ENCODE measurements around the gene WWOX. TPM values are rescaled to one million over a fixed set of nuclear protein-coding genes. Genes with fewer than 3 reads are reported as not detected.

The WWOX gene
- total and polyA plus RNA-seq, 2 donors (not counting 3 experiments of a cell fraction or from before 2014, with no cell fraction given), result 6.2 to 12.5 TPM

DNA sequence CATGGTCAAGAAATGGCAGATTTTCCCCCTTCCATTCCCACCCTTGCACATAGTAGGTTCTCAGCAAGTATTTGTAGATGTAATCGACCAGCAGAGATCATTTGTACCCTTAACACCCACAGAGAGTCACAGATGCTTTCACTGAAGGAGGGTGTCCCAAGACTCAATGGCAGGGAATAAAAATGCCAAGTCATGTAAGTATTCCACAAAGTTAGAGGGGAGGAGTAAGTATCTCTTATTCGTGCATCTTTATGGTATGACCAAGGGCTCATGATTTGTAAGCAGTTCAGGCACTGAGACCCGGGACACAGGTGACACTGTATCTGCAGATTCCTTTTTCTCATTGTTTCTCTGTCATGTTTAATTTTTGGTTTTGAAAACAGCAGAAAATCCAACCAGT lies 1011.5 kb downstream of the WWOX start:
- Histone ChIP-seq H3K79me2 (ENCODE audit: control insufficient read depth, insufficient read depth, low read length) (no peaks in the 10 kb centered on the region), H2AFZ (ENCODE audit: low read depth, low read length) (no peak overlapping the region), H3K9me3 (replicated peaks; ENCODE audit: control insufficient read depth, insufficient read depth, low read length) (peaks cover 2% of the 10 kb centered on the region), H3K36me3 (ENCODE audit: control insufficient read depth in 2 of 2, extremely low read depth in 1 of 2, insufficient read depth in 2 of 2, low read length in 2 of 2) (no peaks in the 10 kb centered on the region), H3K9ac (replicated peaks; ENCODE audit: extremely low read depth, insufficient read depth, low read length) (no peak overlapping the region), H3K4me1 (ENCODE audit: control insufficient read depth, extremely low read depth, insufficient read depth, low read length) (no peaks in the 10 kb centered on the region), H3K27ac (ENCODE audit: insufficient read depth, low read depth, low read length) (no peak overlapping the region), H4K20me1 (replicated peaks; ENCODE audit: control insufficient read depth, extremely low read depth, insufficient read depth, low read length) (no peaks in the 10 kb centered on the region), H3K9me1 (replicated peaks; ENCODE audit: control insufficient read depth, extremely low read depth, insufficient read depth, low read length) (no peaks in the 10 kb centered on the region), H3K4me3 (replicated peaks in 1 of 3; ENCODE audit: insufficient read depth in 1 of 3, low read depth in 1 of 3, low read length in 3 of 3) (no peak overlapping the region), H3K27me3 (ENCODE audit: control insufficient read depth in 2 of 2, insufficient read depth in 2 of 2, low read length in 2 of 2) (no peaks in the 10 kb centered on the region), H3K4me2 (ENCODE audit: insufficient read depth, low read length) (no peak overlapping the region)
- CTCF ChIA-PET, result no interaction called here
- POLR2A ChIA-PET, result no interaction called here
- BruUV-seq (replicated peaks), result no TSS peak
- dilution Hi-C loops (cut with MboI; ENCODE audit: extremely low pct_ligation_motif_present, low sequenced_read_pairs) (no loop called here), intact Hi-C loops (cut with micrococcal nuclease) (no loop called here)
- no peak for DNase-seq (ENCODE audit: low read depth, low spot score)
- FAIRE-seq, result no peak
- TF ChIP-seq FOS (IDR thresholded peaks at IDR 0.05; ENCODE audit: borderline replicate concordance, insufficient read depth, low read length), result no peak
- TF ChIP-seq, protein P1, sequence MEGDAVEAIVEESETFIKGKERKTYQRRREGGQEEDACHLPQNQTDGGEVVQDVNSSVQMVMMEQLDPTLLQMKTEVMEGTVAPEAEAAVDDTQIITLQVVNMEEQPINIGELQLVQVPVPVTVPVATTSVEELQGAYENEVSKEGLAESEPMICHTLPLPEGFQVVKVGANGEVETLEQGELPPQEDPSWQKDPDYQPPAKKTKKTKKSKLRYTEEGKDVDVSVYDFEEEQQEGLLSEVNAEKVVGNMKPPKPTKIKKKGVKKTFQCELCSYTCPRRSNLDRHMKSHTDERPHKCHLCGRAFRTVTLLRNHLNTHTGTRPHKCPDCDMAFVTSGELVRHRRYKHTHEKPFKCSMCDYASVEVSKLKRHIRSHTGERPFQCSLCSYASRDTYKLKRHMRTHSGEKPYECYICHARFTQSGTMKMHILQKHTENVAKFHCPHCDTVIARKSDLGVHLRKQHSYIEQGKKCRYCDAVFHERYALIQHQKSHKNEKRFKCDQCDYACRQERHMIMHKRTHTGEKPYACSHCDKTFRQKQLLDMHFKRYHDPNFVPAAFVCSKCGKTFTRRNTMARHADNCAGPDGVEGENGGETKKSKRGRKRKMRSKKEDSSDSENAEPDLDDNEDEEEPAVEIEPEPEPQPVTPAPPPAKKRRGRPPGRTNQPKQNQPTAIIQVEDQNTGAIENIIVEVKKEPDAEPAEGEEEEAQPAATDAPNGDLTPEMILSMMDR (IDR thresholded peaks at IDR 0.05; ENCODE audit: extremely low read depth in 1 of 2, insufficient read depth in 1 of 2, low read depth in 1 of 2, low read length in 2 of 2), result no peak

GRCh38 chr16:79112462-79112861 lies 1013.0 kb downstream of the WWOX start:
- H3K27me3 ChIP-seq (ENCODE audit: control insufficient read depth in 2 of 2, insufficient read depth in 2 of 2, low read length in 2 of 2), result no peaks in the 10 kb centered on the region
- H3K36me3 ChIP-seq (ENCODE audit: control insufficient read depth in 2 of 2, extremely low read depth in 1 of 2, insufficient read depth in 2 of 2, low read length in 2 of 2), result no peaks in the 10 kb centered on the region
- H2AFZ ChIP-seq (ENCODE audit: low read depth, low read length), result no peak overlapping the region
- dilution Hi-C loops (cut with MboI; ENCODE audit: extremely low pct_ligation_motif_present, low sequenced_read_pairs), result no loop called here
- TF ChIP-seq, protein P2, sequence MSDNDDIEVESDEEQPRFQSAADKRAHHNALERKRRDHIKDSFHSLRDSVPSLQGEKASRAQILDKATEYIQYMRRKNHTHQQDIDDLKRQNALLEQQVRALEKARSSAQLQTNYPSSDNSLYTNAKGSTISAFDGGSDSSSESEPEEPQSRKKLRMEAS (IDR thresholded peaks at IDR 0.05; ENCODE audit: insufficient read depth, insufficient read length), result no peak
- TF ChIP-seq JUN (IDR thresholded peaks at IDR 0.05; ENCODE audit: borderline replicate concordance, insufficient read depth, insufficient read length, low read depth) (no peak), EZH2 (IDR thresholded peaks at IDR 0.05; ENCODE audit: borderline replicate concordance, low read depth, low read length, severe bottlenecking) (no peak), GATA2 (IDR thresholded peaks at IDR 0.05; ENCODE audit: insufficient read depth, insufficient read length, low read depth, low read length) (no peak), POLR2AphosphoS5 (IDR thresholded peaks at IDR 0.05; ENCODE audit: insufficient read depth, low read depth, low read length) (no peak), FOS (IDR thresholded peaks at IDR 0.05; ENCODE audit: borderline replicate concordance, insufficient read depth, low read length) (no peak), POLR2A (IDR thresholded peaks at IDR 0.05; ENCODE audit: low read depth, low read length) (no peak), MYC (IDR thresholded peaks at IDR 0.05; ENCODE audit: low read depth, low read length) (no peak)
- TF ChIP-seq, protein P1 (IDR thresholded peaks at IDR 0.05; ENCODE audit: extremely low read depth in 1 of 2, insufficient read depth in 1 of 2, low read depth in 1 of 2, low read length in 2 of 2), result no peak
- no peaks in the 10 kb centered on the region for H3K79me2 ChIP-seq (ENCODE audit: control insufficient read depth, insufficient read depth, low read length)
- peaks cover 3% of the 10 kb centered on the region for H3K9me3 ChIP-seq (replicated peaks; ENCODE audit: control insufficient read depth, insufficient read depth, low read length)
- H3K4me1 ChIP-seq (ENCODE audit: control insufficient read depth, extremely low read depth, insufficient read depth, low read length), result no peaks in the 10 kb centered on the region
- no peak overlapping the region for H3K4me3 ChIP-seq (replicated peaks in 1 of 3; ENCODE audit: insufficient read depth in 1 of 3, low read depth in 1 of 3, low read length in 3 of 3)
- FAIRE-seq (no peak), DNase-seq (ENCODE audit: low read depth, low spot score) (no peak)
- intact Hi-C loops (cut with micrococcal nuclease), result no loop called here
- no peaks in the 10 kb centered on the region for H3K9me1 ChIP-seq (replicated peaks; ENCODE audit: control insufficient read depth, extremely low read depth, insufficient read depth, low read length)
- ChIA-PET POLR2A (no interaction called here), CTCF (no interaction called here)
- H3K27ac ChIP-seq (ENCODE audit: insufficient read depth, low read depth, low read length), result no peak overlapping the region
- no peak overlapping the region for H3K4me2 ChIP-seq (ENCODE audit: insufficient read depth, low read length)
- no peaks in the 10 kb centered on the region for H4K20me1 ChIP-seq (replicated peaks; ENCODE audit: control insufficient read depth, extremely low read depth, insufficient read depth, low read length)
- H3K9ac ChIP-seq (replicated peaks; ENCODE audit: extremely low read depth, insufficient read depth, low read length), result no peak overlapping the region
- BruUV-seq (replicated peaks), result no TSS peak
